GM12872 (cell line): Measurements from ENCODE around the gene TVP23A.

Experiments used
- TF ChIP-seq, protein P1 (sequence below): IDR thresholded peaks from 3 replicates; pipeline ENCODE4 v1.5.1; 2011; ENCODE audit warnings: low read depth, mild to moderate bottlenecking, low read length, moderate library complexity; ENCODE audit not compliant: insufficient read depth

TVP23A gene

DNA sequence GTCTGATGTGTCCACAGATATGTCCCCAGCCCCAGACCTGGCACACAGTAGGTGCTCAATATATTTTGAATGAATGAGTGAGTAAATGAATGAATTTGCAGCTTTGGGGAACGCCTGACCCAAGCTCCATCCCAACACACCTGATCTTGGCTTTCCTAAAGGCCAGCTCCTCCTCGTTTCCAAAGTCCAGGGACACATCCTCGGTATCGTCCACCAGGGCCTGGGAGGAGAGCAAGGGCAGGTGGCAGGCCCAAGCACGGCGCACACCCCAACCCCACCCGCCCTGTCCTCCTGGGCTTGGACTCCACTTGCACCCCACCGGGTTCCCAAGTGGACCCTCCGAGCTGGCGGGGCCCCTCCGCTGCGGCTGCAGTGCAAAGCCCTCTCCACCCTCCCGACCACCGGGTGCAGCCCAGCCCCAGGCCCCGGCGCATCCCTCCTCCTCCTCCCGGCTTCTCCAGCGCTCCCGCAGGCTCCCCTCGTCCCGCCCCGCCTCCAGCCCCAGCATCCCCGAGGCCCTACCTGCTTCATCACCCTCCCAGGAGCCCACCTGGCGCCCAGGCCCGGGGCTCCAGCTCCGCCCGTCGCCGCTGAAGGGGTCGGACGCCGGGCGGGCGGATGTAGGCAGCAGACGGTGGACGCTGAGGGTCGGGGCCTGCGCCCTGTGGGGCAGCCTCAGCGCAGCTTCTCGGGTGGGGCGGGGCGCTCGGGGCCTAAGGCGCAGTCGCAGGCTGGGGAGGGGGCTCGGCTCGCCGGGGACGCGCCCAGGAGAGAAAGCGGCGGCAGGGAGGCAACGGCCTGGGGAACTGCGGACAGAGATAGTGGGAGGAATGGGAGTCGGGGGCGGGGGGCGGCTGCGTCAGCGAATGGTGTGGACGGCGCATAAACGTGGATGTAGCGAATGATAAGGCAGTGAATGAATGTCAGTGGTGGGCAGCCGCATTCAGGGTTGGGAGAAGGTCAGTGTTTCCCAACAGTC is at the start of gene TVP23A:
TVP23A (minus strand) TSS at position 832 of the 979 bp plus-strand sequence; CDS start at position 531, 301 bp downstream.
- TF ChIP-seq, protein P1, sequence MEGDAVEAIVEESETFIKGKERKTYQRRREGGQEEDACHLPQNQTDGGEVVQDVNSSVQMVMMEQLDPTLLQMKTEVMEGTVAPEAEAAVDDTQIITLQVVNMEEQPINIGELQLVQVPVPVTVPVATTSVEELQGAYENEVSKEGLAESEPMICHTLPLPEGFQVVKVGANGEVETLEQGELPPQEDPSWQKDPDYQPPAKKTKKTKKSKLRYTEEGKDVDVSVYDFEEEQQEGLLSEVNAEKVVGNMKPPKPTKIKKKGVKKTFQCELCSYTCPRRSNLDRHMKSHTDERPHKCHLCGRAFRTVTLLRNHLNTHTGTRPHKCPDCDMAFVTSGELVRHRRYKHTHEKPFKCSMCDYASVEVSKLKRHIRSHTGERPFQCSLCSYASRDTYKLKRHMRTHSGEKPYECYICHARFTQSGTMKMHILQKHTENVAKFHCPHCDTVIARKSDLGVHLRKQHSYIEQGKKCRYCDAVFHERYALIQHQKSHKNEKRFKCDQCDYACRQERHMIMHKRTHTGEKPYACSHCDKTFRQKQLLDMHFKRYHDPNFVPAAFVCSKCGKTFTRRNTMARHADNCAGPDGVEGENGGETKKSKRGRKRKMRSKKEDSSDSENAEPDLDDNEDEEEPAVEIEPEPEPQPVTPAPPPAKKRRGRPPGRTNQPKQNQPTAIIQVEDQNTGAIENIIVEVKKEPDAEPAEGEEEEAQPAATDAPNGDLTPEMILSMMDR: no peak

DNA sequence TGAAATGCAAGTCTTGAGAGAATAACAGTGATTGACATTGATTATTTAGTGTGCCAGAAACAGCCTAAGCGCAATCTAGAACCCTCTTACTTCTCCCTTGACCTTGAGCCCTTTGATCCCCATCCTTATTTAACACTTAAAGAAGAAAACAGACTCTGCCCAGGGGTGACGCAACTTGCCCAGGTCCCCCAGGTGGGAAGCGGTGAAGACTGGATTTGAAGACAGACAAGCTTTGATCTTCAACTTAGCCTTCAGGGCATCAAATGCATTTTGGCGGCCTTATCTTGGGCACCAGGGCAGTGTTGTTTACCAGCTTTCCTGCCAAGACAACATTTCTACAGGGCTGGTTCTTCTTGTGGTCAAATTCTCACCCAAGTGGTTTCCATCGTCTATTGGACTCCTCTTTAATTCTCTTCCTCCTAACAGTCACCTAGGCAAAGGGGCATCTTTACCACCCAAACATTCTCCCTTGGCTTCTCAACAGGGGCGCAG is 49.6 kb upstream of the TVP23A start:
- TF ChIP-seq, protein P1: no peak

GRCh38 chr16:10867199-10867598 is 48.6 kb upstream of the TVP23A start:
- TF ChIP-seq, protein P1: no peak

DNA sequence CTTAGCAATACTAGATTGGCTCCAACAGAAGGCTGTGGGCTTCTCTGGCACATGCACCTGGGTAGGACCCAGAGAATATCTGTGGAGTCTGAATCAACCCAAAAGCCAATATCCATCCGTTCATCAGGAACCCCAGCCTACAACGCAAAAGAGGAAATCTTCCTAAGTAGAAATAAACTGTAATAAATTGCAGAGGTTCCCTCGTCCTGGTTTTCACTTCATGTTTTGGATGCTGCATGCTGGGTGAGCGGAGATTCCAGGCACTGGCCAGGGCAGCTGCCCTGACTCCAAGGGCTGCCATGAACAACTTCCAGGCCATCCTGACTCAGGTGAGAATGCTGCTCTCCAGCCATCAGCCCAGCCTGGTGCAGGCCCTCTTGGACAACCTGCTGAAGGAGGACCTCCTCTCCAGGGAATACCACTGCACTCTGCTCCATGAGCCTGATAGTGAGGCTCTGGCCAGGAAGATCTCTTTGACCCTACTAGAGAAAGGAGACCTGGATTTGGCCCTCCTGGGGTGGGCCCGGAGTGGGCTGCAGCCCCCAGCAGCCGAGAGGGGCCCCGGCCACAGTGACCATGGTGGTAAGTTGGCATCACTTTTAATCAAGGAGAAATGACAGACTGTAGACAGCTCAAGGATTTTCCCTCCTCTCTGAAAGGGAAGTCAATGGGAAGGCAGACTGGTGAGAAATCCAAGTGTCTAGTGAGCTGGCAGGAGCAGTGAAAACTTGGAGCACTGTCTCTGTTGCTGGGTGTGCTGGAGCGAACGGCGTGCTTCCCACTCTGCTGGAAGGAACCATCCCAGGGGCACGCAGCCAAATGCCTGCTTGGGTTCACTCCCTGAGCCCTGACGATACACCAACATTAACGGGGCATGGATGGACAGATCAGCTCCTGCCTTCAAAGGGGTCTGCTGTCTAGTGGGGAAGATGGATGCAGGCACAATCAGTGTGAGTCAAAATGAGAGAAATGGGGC is 47.7 kb upstream of the TVP23A start:
- TF ChIP-seq, protein P1: no peak

DNA sequence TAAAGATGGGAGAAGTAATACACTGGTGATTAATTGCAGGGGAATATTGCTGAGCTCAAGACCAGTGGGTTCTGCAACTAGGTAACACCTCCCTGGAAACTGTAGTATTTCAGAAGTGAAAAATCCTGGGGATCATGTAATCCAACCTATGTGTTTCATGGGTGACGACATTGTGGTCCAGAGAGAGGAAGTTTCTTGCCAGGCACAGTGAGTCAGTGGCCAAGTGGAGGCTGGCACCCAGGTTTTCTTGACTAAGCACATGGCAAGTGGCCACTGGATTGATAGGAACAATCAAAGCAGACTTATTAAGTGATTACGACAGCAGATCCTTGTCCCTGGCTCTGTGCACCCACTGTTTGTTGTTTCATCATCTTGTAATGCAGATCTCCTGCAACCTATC is 43.8 kb upstream of the TVP23A start:
- TF ChIP-seq, protein P1: no peak

- TF ChIP-seq, protein P1: no peak
Observed at GRCh38 chr16:10859658-10860057, 41.1 kb upstream of the TVP23A start.

GRCh38 chr16:10859020-10859419 is 40.4 kb upstream of the TVP23A start:
- TF ChIP-seq, protein P1: no peak
